Measurements from ENCODE around the gene RNF26.

The RNF26 gene

GRCh38 chr11:119355091-119355843 lies 20.9 kb downstream of the RNF26 start:
- DNase-seq (ENCODE audit: low read depth) = no peak

DNA sequence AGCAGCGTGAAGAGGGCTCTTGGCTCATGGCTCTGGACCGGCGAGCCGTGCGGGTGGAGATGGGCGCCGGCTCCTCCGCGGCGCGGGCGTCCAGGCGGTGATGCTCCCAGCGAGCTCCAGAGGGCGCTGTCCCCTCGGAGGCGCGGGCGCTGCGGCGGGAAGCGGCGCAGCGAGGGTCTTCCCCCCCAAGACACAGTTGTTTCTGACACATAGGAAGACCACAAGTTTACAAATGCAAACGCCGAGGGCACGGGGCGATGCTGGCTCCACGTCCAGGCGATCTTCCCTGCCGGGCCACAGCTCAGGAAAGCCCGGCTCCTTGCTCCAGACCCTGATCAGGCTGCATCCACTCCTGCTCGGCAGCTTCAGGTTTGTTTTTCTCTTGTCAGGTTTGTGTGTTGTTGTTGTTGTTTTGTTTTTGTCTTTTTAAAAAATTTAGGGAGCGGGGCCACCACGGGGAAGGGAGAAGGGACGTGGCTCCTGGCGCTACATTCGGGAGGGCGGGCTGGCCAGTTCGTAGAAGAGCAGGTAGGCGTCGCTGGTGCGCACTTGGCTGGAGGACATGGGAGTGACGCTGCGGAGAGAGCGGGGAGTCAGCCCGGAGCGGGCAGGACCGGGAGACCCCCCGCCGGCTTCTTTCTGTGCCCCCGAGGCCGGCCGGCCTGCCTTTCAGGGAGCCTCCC lies 22.2 kb downstream of the RNF26 start:
- DNase-seq (ENCODE audit: low read depth) = peak; percentile 84

- no peak for DNase-seq (ENCODE audit: low read depth)
Observed at GRCh38 chr11:119357074-119357473, 22.7 kb downstream of the RNF26 start.

GRCh38 chr11:119359365-119360214 lies 25.3 kb downstream of the RNF26 start:
- no peak for DNase-seq (ENCODE audit: low read depth)

DNA sequence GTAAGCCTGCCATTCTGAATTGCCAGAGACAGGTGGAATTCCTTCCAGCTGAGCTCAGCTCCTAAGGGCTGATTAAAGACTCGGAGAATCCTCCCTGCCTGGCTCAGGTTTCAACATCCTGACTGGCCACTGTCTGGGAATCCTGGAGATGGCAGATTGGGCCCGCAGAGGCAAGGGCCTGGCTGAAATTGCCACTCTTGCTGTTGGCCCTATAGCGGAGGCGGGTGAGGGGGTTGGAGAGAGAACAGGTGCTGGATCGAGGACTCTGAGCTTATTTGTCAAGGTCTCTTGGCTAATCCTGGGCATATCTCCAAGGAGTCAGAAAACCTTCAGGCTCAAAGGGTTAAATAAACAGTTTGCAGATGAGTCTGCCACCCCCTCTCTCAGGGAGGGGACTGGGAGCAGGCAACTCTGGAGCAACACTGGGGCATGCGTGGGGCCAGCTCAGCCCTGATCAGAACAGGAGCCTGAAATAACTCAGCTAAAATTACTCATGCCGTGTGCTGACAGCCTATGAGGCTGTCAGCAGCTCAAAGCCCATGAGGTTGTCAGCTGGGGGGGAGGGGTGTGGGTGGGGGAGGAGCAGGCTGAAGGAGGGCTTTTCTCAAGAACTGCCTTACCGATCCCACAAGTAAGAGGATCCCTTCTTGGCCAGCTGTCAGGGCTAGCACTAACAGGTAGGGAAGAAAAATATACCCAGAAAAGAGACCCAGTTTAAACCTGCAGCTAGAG lies 26.9 kb downstream of the RNF26 start:
- peak; percentile 81 for DNase-seq (ENCODE audit: low read depth)

DNA sequence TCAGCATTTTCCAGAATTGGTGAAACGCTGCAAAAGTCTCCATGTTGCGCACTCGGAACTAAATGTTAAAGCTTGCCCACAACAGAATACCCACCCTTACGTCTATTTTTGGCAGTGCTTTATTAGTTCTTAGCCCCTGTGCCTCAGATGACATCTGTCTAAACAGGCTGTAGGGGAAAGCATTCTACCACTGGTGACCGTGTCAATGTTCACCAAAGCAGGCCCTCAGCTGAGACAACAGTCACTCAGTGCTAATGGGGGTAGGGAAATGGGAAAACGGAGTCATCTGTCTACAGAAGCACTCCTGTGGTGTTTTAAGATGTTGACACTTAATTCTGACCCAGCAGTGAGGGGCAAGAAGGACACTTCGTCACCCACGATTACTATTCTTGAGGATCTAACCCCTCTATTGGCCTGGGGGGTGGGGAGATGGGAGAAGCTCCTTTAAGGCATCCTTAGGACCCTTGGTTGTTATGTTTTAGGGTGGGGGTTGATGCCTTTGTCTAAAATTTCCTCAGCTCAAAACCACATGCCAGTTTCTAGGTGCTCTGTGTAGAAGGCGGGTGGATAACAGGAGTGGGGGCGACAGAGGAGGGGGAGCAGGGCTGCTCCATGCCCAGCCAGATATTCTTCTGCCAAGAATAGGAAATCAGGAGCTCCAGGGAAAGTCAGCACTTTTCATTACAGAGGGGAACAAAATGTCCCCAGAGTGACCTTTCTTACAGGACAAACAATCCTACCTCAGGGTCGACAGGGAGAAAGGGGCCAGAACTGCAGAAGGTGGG lies 27.8 kb downstream of the RNF26 start:
- no peak for DNase-seq (ENCODE audit: low read depth)

- DNase-seq (ENCODE audit: low read depth) = no peak
Observed at GRCh38 chr11:119362741-119363080, 28.4 kb downstream of the RNF26 start.

DNA sequence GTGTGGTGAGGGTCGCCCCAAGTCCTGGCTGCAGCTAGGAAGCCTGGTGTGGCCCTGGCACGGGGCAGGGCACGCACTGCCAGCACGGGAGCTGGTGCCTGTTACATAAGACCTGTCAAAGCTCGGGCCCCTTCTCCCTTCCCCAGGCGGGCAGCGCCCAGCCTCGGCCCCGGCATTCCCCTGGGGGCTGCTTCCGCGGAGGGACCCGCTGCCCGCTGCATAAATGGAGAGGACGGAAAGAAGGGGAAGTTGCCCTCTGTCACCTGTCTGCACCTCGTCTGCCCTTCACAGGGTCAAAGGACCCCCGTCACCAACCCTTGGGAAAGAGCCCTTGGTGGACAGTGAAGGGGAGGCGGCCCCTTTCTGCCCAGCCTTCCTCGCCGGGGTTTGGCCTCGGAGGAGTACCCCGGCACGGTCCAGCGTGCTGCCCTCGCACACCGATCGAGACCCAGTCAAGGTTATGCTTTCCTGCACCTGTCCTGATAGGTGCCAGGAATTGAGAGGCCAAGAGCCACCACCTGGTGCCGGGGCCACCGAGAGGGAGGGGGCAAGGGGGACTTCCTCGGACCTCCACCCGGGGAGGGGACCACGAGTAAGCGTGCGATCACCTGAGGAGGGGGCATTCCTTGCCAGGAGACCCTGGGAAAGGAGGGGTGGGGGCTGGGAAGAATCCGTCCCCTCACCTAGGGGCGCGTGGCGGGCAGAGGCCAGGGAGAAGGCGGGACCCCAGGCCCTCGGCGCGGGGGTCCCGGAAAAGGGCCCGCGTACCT lies 28.9 kb downstream of the RNF26 start:
- no peak for DNase-seq (ENCODE audit: low read depth)

DNA sequence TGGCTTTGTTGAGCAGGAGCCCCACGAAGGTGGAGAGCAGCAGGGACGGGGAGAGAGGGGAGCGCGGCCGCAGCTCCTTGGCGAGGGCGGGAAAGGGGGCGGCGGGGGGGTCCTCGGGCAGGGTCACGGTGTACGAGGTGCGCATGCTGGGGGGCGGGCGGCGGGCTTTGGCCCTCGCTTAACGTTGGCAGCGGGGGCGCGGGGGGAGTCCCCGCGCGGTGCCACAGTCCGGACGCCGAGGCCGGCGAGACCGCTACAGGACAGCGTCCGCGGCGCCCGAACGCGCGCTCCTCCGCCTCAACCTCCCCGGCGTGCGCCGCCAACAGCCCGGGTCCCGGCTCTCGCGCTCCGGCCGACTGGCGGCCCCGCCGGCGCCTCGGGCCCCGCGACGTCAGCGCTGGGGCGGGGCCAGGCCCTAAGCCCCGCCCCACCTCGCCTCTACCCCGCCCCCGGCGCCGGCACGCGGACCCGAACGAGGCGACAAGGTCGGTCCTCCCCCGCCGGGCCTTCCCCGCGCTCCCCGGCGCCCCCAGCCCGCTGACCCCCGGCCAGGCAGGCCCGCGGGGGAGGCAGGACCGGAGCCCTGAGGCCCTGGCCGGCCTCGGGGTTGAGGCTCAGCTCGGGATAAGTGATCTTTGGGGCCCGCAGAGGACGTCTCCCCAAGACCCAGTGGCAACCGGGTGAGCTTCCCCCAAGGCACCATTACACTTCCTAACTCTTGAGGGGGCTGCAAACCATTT lies 29.7 kb downstream of the RNF26 start:
- no peak for DNase-seq (ENCODE audit: low read depth)

- DNase-seq (ENCODE audit: low read depth) = no peak
Observed at GRCh38 chr11:119365071-119365591, 30.8 kb downstream of the RNF26 start.

GRCh38 chr11:119366690-119367620 lies 32.6 kb downstream of the RNF26 start:
- no peak for DNase-seq (ENCODE audit: low read depth)

GRCh38 chr11:119367661-119368120 lies 33.4 kb downstream of the RNF26 start:
- DNase-seq (ENCODE audit: low read depth) = no peak

DNA sequence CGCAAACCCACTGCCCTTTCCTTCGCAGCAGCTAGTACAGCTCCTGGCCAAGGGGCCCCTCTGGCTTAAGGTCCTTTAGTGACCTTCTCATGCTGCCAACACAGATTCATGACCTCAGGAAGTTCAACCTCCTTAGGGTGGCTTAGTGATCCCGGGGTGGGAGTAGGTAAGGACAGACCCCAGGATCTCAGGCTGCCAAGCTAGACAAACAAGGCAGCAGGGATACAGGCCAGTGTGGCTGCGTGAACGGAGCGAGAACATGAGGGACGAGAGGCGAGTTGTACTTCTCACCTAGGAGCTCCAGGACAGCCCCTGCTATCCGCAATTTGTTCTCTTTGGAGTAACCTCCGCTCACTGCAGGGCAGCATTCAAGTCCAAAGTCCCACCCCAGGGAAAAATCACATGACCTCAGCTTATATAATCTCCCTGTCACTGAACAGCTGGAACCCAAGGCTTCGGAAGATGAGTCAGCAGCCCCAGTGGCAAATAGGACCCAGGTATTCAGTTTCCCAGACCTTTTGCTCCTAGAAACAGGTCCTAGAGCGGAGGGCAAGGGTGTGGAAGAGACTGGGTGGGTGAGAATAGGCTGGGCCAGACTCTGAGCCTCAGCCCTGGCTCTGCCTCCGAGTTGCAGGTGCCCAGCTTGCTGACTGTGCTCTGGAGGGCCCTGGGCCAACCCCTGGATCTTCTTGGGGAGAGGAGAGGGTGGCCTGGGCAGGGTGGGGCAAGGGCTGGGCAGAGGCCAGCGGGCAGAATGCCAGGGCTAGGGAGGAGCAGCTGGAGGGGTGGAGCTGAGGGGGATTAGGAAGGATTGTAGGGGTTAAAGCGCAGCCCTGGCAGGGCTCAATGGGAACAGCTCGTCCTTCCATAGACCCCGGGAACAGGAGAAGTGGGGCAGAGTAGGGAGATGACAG lies 34.1 kb downstream of the RNF26 start:
- DNase-seq (ENCODE audit: low read depth) = no peak

- no peak for DNase-seq (ENCODE audit: low read depth)
Observed at GRCh38 chr11:119369132-119369925, 35.0 kb downstream of the RNF26 start.

DNA sequence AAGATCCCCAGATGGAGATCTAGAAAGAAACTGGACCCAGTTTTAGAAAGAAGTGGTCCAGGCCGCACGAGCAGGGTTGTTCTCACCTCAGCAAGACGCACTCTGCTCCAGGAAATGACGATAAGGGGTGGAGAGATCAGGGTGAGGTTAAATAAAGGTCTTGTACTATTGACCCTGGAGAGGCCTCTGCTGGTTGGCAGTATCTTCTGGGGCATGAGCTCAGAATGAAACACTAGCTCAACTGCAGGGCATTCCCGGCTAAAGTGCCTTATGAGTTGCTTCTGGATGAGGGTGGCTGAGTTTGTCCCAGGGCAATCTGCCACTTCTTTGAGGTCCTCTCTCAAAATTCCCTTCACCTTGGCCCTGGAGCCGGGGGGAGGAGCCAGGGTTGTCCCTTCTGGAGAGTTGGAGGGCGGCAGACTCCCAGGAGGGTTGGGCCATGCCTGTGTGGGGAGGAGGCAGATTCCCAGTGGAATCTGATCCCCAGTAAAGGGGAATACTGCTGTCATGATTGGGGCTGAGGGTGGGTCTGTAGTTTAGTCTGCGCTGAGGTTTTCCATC lies 36.2 kb downstream of the RNF26 start:
- DNase-seq (ENCODE audit: low read depth) = no peak

DNA sequence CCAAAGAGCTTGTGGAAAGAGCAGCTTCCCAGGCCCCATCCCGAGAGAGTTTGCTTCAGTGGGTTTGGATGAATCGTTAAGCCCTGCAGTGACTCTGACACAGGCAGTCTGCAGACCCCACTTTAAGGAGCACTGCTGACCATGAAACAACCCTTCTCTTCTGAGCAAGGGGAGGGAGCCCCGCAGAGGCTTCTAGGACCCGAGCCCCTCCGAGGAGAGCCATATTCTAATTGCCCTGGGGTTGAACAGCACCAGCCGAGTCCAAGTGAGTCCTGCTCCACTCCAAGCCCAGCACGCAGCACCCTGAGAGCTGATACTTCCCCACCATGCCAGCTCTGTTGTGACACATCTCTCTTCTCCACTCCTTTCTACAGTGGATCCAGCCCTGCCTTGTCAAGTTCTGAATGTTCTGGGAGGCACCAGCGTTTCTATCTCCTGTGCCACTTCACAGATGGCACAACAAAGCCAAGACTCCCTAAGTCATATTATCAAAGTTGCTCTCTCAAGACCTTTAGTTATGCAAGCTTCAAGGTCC lies 36.8 kb downstream of the RNF26 start:
- DNase-seq (ENCODE audit: low read depth) = no peak

All from ELR (cell line).